ENCODE results near the gene SLC27A4.

DNA sequence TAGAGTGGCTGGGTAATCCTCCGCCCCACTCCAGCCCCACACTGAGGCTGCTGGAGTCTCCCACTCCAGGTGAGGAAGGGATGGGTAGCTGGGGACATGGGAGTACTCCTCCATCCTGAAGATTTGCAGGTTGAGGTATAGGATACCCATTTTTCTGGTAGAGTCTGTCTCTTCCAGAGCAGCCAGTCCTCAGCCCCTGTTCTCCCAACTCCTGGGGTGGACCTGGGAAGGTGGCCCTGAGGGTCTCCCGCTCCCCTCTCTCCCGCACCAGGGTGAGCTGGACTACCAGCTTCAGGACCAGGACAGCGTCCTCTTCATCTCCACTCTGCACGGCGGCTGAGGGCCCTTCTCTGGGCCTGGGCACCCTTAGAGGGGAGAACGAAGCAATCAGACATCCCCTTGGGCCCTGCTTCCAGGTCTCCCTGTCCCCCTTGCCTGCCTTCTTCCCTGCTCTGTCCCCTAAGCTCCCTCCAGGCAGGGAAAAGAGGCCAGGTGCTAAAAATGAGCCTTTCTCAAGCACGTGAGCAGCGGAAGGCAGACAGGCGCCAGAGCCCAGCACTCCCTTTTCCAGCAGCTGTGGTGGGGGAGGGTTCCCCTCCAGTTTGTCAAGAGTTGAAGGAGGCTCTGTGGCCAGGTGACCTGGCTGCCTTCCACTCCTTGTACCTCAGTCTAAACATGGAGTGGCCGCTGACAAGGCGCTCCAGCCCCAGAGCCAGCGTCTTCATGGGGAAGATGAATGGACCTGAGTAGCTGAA lies 49.2 kb downstream of the SLC27A4 start:
- TF ChIP-seq CTCF (IDR thresholded peaks at IDR 0.05), result no peak
- TF ChIP-seq POLR2A (IDR thresholded peaks at IDR 0.05), result no peak

Data from heart left ventricle (tissue), 13 donors.